WTC11 (cell line): ENCODE data around the gene RYR3. TPM values are rescaled to one million over a fixed set of nuclear protein-coding genes. Genes with fewer than 3 reads are reported as not detected.

Source experiments
- ATAC-seq: fragments of 200-7000 bp; cut with Tn5 transposase; 2 replicates; pipeline ENCODE4 v1.10.0; 2021; ENCODE audit warnings: mild to moderate bottlenecking, moderate library complexity
- CTCF ChIA-PET: fragments of 300-600 bp; sonication (Branson Sonifier 250); formaldehyde crosslinking; loops from one replicate; lab custom pipeline; 2021; ENCODE audit warnings: antibody characterized with exemption; lab: Charles Lee
- POLR2A ChIA-PET: fragments of 350-600 bp; sonication (Branson Sonifier 250); formaldehyde crosslinking; loops from one replicate; lab custom pipeline; 2021; ENCODE audit warnings: antibody characterized with exemption; lab: Charles Lee
- DNase-seq: peaks from one replicate; pipeline ENCODE4 v3.0.0; 2021; ENCODE audit warnings: low spot score
- H3K27ac Mint-ChIP-seq: 2 replicates; pipeline ENCODE4 v1.8.0; 2021; ENCODE audit warnings: mixed read lengths
- H3K27me3 Mint-ChIP-seq: 2 replicates; pipeline ENCODE4 v1.8.0; 2021; ENCODE audit warnings: low read depth, mild to moderate bottlenecking, moderate library complexity, mixed read lengths
- H3K36me3 Mint-ChIP-seq: 2 replicates; pipeline ENCODE4 v1.8.0; 2021; ENCODE audit warnings: mixed read lengths
- H3K4me1 Mint-ChIP-seq: 2 replicates; pipeline ENCODE4 v1.8.0; 2022; ENCODE audit warnings: mixed read lengths
- H3K4me3 Mint-ChIP-seq: 2 replicates; pipeline ENCODE4 v1.8.0; 2021; ENCODE audit warnings: mild to moderate bottlenecking, moderate library complexity, mixed read lengths
- H3K9me3 Mint-ChIP-seq: 2 replicates; pipeline ENCODE4 v1.8.0; 2021; ENCODE audit warnings: mixed read lengths
- EMX1 ChIP-seq: fragments of 250-450 bp; sonication (Bioruptor Pico); IDR thresholded peaks from 2 replicates; pipeline ENCODE4 v1.8.0; 2021; ENCODE audit warnings: mild to moderate bottlenecking
- ESRRA ChIP-seq: sonication (generic); formaldehyde crosslinking; IDR thresholded peaks from 2 replicates; pipeline ENCODE4 v1.8.1; 2022; ENCODE audit warnings: mild to moderate bottlenecking, missing genetic modification reagents, borderline replicate concordance
- MYBL2 ChIP-seq: sonication (generic); formaldehyde crosslinking; IDR thresholded peaks from 2 replicates; pipeline ENCODE4 v1.8.1; 2023; ENCODE audit warnings: mild to moderate bottlenecking, moderate library complexity, missing genetic modification reagents
- NFATC4 ChIP-seq: fragments of 250-450 bp; sonication (Bioruptor Pico); IDR thresholded peaks from 2 replicates; pipeline ENCODE4 v1.9.0; 2021; ENCODE audit warnings: mild to moderate bottlenecking
- PRDM15 ChIP-seq: sonication (generic); formaldehyde crosslinking; IDR thresholded peaks from 2 replicates; pipeline ENCODE4 v1.8.0; 2022; ENCODE audit warnings: missing genetic modification reagents
- PRRX2 ChIP-seq: fragments of 250-450 bp; sonication (Bioruptor Pico); IDR thresholded peaks from 2 replicates; pipeline ENCODE4 v1.8.0; 2021; ENCODE audit warnings: mild to moderate bottlenecking
- ZNF263 ChIP-seq: sonication (generic); formaldehyde crosslinking; IDR thresholded peaks from 2 replicates; pipeline ENCODE4 v1.8.1; 2022; ENCODE audit warnings: low read depth, mild to moderate bottlenecking, moderate library complexity, missing genetic modification reagents
- ZNF416 ChIP-seq: fragments of 250-450 bp; sonication (Bioruptor Pico); IDR thresholded peaks from 2 replicates; pipeline ENCODE4 v1.9.0; 2021; ENCODE audit warnings: mild to moderate bottlenecking, inconsistent platforms
- total RNA-seq: library from RNA; stranded (reverse); gene quantifications from 3 replicates; pipeline ENCODE4 v1.2.3, GENCODE V29; 2021
- TF ChIP-seq, protein P1 (sequence below): sonication (generic); formaldehyde crosslinking; IDR thresholded peaks from 2 replicates; pipeline ENCODE4 v1.8.1; 2023; ENCODE audit warnings: mild to moderate bottlenecking, missing genetic modification reagents, borderline replicate concordance
- TF ChIP-seq, protein P2 (sequence below): sonication (generic); formaldehyde crosslinking; IDR thresholded peaks from 2 replicates; pipeline ENCODE4 v1.8.1; 2022; ENCODE audit warnings: mild to moderate bottlenecking, missing genetic modification reagents, moderate library complexity, borderline replicate concordance
- TF ChIP-seq, protein P3 (sequence below): fragments of 250-450 bp; sonication (Bioruptor Pico); IDR thresholded peaks from 2 replicates; pipeline ENCODE4 v1.9.0; 2021; ENCODE audit warnings: mild to moderate bottlenecking, borderline replicate concordance
- TF ChIP-seq, protein P4 (sequence below): sonication (generic); formaldehyde crosslinking; IDR thresholded peaks from 2 replicates; pipeline ENCODE4 v1.8.1; 2022; ENCODE audit warnings: low read depth, missing genetic modification reagents, borderline replicate concordance
- TF ChIP-seq, protein P5 (sequence below): sonication (generic); formaldehyde crosslinking; IDR thresholded peaks from 2 replicates; pipeline ENCODE4 v1.8.0; 2023; ENCODE audit warnings: missing genetic modification reagents, mild to moderate bottlenecking, borderline replicate concordance

The RYR3 gene
- total RNA-seq, 1 experiment from 2014 or later: 1.4 TPM

GRCh38 chr15:33454996-33455395 is 144.2 kb downstream of the RYR3 start:
- CTCF ChIA-PET: no interaction called here
- no peak for ATAC-seq
- POLR2A ChIA-PET: no interaction called here
- Mint-ChIP-seq H3K4me1 (peaks cover 11% of the 10 kb centered on the region), H3K27ac (no peak overlapping the region), H3K9me3 (peaks cover 4% of the 10 kb centered on the region; the same call in 1 of the 2 replicates)
- TF ChIP-seq, protein P1, sequence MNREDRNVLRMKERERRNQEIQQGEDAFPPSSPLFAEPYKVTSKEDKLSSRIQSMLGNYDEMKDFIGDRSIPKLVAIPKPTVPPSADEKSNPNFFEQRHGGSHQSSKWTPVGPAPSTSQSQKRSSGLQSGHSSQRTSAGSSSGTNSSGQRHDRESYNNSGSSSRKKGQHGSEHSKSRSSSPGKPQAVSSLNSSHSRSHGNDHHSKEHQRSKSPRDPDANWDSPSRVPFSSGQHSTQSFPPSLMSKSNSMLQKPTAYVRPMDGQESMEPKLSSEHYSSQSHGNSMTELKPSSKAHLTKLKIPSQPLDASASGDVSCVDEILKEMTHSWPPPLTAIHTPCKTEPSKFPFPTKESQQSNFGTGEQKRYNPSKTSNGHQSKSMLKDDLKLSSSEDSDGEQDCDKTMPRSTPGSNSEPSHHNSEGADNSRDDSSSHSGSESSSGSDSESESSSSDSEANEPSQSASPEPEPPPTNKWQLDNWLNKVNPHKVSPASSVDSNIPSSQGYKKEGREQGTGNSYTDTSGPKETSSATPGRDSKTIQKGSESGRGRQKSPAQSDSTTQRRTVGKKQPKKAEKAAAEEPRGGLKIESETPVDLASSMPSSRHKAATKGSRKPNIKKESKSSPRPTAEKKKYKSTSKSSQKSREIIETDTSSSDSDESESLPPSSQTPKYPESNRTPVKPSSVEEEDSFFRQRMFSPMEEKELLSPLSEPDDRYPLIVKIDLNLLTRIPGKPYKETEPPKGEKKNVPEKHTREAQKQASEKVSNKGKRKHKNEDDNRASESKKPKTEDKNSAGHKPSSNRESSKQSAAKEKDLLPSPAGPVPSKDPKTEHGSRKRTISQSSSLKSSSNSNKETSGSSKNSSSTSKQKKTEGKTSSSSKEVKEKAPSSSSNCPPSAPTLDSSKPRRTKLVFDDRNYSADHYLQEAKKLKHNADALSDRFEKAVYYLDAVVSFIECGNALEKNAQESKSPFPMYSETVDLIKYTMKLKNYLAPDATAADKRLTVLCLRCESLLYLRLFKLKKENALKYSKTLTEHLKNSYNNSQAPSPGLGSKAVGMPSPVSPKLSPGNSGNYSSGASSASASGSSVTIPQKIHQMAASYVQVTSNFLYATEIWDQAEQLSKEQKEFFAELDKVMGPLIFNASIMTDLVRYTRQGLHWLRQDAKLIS (CRISPR knock-in tag): no peak
- TF ChIP-seq PRRX2 (CRISPR knock-in tag) (no peak), ESRRA (CRISPR knock-in tag) (no peak)
- TF ChIP-seq, all 79 proteins: peak for 0
- Mint-ChIP-seq H3K36me3 (no peaks in the 10 kb centered on the region), H3K4me3 (no peak overlapping the region), H3K27me3 (no peaks in the 10 kb centered on the region; the same call in 1 of the 2 replicates)
- no peak for DNase-seq

- no peak for DNase-seq
- Mint-ChIP-seq H3K27ac (no peak overlapping the region), H3K9me3 (peaks cover 4% of the 10 kb centered on the region; the same call in 1 of the 2 replicates), H3K36me3 (no peaks in the 10 kb centered on the region), H3K27me3 (no peaks in the 10 kb centered on the region; the same call in 1 of the 2 replicates), H3K4me3 (no peak overlapping the region), H3K4me1 (peaks cover 11% of the 10 kb centered on the region)
- CTCF ChIA-PET: no interaction called here
- no peak for TF ChIP-seq NFATC4 (CRISPR knock-in tag)
- TF ChIP-seq, protein P2, sequence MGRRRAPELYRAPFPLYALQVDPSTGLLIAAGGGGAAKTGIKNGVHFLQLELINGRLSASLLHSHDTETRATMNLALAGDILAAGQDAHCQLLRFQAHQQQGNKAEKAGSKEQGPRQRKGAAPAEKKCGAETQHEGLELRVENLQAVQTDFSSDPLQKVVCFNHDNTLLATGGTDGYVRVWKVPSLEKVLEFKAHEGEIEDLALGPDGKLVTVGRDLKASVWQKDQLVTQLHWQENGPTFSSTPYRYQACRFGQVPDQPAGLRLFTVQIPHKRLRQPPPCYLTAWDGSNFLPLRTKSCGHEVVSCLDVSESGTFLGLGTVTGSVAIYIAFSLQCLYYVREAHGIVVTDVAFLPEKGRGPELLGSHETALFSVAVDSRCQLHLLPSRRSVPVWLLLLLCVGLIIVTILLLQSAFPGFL (CRISPR knock-in tag): no peak
- no peak for TF ChIP-seq PRDM15 (CRISPR knock-in tag)
- TF ChIP-seq EMX1 (CRISPR knock-in tag): no peak
- TF ChIP-seq, protein P3, sequence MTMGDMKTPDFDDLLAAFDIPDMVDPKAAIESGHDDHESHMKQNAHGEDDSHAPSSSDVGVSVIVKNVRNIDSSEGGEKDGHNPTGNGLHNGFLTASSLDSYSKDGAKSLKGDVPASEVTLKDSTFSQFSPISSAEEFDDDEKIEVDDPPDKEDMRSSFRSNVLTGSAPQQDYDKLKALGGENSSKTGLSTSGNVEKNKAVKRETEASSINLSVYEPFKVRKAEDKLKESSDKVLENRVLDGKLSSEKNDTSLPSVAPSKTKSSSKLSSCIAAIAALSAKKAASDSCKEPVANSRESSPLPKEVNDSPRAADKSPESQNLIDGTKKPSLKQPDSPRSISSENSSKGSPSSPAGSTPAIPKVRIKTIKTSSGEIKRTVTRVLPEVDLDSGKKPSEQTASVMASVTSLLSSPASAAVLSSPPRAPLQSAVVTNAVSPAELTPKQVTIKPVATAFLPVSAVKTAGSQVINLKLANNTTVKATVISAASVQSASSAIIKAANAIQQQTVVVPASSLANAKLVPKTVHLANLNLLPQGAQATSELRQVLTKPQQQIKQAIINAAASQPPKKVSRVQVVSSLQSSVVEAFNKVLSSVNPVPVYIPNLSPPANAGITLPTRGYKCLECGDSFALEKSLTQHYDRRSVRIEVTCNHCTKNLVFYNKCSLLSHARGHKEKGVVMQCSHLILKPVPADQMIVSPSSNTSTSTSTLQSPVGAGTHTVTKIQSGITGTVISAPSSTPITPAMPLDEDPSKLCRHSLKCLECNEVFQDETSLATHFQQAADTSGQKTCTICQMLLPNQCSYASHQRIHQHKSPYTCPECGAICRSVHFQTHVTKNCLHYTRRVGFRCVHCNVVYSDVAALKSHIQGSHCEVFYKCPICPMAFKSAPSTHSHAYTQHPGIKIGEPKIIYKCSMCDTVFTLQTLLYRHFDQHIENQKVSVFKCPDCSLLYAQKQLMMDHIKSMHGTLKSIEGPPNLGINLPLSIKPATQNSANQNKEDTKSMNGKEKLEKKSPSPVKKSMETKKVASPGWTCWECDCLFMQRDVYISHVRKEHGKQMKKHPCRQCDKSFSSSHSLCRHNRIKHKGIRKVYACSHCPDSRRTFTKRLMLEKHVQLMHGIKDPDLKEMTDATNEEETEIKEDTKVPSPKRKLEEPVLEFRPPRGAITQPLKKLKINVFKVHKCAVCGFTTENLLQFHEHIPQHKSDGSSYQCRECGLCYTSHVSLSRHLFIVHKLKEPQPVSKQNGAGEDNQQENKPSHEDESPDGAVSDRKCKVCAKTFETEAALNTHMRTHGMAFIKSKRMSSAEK (CRISPR knock-in tag): no peak
- TF ChIP-seq ZNF263: no peak
- TF ChIP-seq, protein P4, sequence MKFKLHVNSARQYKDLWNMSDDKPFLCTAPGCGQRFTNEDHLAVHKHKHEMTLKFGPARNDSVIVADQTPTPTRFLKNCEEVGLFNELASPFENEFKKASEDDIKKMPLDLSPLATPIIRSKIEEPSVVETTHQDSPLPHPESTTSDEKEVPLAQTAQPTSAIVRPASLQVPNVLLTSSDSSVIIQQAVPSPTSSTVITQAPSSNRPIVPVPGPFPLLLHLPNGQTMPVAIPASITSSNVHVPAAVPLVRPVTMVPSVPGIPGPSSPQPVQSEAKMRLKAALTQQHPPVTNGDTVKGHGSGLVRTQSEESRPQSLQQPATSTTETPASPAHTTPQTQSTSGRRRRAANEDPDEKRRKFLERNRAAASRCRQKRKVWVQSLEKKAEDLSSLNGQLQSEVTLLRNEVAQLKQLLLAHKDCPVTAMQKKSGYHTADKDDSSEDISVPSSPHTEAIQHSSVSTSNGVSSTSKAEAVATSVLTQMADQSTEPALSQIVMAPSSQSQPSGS: no peak
- TF ChIP-seq, protein P5, sequence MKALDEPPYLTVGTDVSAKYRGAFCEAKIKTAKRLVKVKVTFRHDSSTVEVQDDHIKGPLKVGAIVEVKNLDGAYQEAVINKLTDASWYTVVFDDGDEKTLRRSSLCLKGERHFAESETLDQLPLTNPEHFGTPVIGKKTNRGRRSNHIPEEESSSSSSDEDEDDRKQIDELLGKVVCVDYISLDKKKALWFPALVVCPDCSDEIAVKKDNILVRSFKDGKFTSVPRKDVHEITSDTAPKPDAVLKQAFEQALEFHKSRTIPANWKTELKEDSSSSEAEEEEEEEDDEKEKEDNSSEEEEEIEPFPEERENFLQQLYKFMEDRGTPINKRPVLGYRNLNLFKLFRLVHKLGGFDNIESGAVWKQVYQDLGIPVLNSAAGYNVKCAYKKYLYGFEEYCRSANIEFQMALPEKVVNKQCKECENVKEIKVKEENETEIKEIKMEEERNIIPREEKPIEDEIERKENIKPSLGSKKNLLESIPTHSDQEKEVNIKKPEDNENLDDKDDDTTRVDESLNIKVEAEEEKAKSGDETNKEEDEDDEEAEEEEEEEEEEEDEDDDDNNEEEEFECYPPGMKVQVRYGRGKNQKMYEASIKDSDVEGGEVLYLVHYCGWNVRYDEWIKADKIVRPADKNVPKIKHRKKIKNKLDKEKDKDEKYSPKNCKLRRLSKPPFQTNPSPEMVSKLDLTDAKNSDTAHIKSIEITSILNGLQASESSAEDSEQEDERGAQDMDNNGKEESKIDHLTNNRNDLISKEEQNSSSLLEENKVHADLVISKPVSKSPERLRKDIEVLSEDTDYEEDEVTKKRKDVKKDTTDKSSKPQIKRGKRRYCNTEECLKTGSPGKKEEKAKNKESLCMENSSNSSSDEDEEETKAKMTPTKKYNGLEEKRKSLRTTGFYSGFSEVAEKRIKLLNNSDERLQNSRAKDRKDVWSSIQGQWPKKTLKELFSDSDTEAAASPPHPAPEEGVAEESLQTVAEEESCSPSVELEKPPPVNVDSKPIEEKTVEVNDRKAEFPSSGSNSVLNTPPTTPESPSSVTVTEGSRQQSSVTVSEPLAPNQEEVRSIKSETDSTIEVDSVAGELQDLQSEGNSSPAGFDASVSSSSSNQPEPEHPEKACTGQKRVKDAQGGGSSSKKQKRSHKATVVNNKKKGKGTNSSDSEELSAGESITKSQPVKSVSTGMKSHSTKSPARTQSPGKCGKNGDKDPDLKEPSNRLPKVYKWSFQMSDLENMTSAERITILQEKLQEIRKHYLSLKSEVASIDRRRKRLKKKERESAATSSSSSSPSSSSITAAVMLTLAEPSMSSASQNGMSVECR: no peak
- no peak for TF ChIP-seq ZNF416
- no peak for TF ChIP-seq ESRRA (CRISPR knock-in tag)
- no peak for TF ChIP-seq MYBL2 (CRISPR knock-in tag)
- POLR2A ChIA-PET: no interaction called here
- ATAC-seq: no peak
Observed at GRCh38 chr15:33458421-33458820, 147.7 kb downstream of the RYR3 start.
